SK-N-SH treated with all-trans-retinoic acid at 6 μM for 48 hours (cell line): ENCODE data around the gene MYDGF.

Experiments
- ATAC-seq: fragments of 200-7000 bp; cut with Tn5 transposase; 3 replicates; pipeline ENCODE4 v1.9.1; 2020; ENCODE audit warnings: mild to moderate bottlenecking, moderate library complexity
- ARNTL ChIP-seq: fragments of 450-650 bp; formaldehyde crosslinking; IDR thresholded peaks from 2 replicates; pipeline ENCODE4 v1.5.0; 2020; ENCODE audit warnings: low read depth, mild to moderate bottlenecking, moderate library complexity, borderline replicate concordance
- BACH2 ChIP-seq: fragments of 250-450 bp; sonication (Bioruptor Pico); IDR thresholded peaks from 2 replicates; pipeline ENCODE4 v1.9.0; 2021; ENCODE audit warnings: mild to moderate bottlenecking, borderline replicate concordance
- ESRRG ChIP-seq: fragments of 250-450 bp; sonication (Bioruptor Pico); IDR thresholded peaks from 2 replicates; pipeline ENCODE4 v1.6.1; 2021; ENCODE audit warnings: mild to moderate bottlenecking
- GLIS3 ChIP-seq: fragments of 250-450 bp; sonication (Bioruptor Pico); IDR thresholded peaks from 2 replicates; pipeline ENCODE4 v1.5.0; 2020; ENCODE audit warnings: mild to moderate bottlenecking, moderate library complexity
- OSR1 ChIP-seq: fragments of 250-450 bp; sonication (Bioruptor Pico); IDR thresholded peaks from 2 replicates; pipeline ENCODE4 v1.8.0; 2022; ENCODE audit warnings: moderate library complexity, mild to moderate bottlenecking, inconsistent platforms
- PPARA ChIP-seq: fragments of 250-450 bp; sonication (Bioruptor Pico); IDR thresholded peaks from 2 replicates; pipeline ENCODE4 v1.5.0; 2020; ENCODE audit warnings: mild to moderate bottlenecking, borderline replicate concordance
- RARB ChIP-seq: fragments of 250-450 bp; sonication (Bioruptor Pico); IDR thresholded peaks from 2 replicates; pipeline ENCODE4 v1.8.0; 2021; ENCODE audit warnings: mild to moderate bottlenecking, moderate library complexity
- SNAI2 ChIP-seq: fragments of 250-450 bp; sonication (Bioruptor Pico); IDR thresholded peaks from 2 replicates; pipeline ENCODE4 v1.5.0; 2020; ENCODE audit warnings: mild to moderate bottlenecking, moderate library complexity
- TCF4 ChIP-seq: fragments of 250-450 bp; sonication (Bioruptor Pico); IDR thresholded peaks from 2 replicates; pipeline ENCODE4 v1.8.0; 2021; ENCODE audit warnings: mild to moderate bottlenecking, moderate library complexity, borderline replicate concordance
- ZC3H10 ChIP-seq: fragments of 250-450 bp; sonication (Bioruptor Pico); IDR thresholded peaks from 2 replicates; pipeline ENCODE4 v1.5.1; 2021; ENCODE audit warnings: mild to moderate bottlenecking, moderate library complexity
- ZFP30 ChIP-seq: fragments of 450-650 bp; formaldehyde crosslinking; IDR thresholded peaks from 2 replicates; pipeline ENCODE4 v1.5.0; 2022; ENCODE audit warnings: mild to moderate bottlenecking, moderate library complexity
- ZNF565 ChIP-seq: fragments of 450-650 bp; formaldehyde crosslinking; conservative IDR thresholded peaks from 2 replicates; pipeline ENCODE4 v1.5.0; 2020; ENCODE audit warnings: low read depth, mild to moderate bottlenecking, moderate library complexity
- ZNF70 ChIP-seq: fragments of 450-650 bp; formaldehyde crosslinking; IDR thresholded peaks from 2 replicates; pipeline ENCODE4 v1.5.0; 2020; ENCODE audit warnings: mild to moderate bottlenecking, moderate library complexity
- ZNF8 ChIP-seq: fragments of 450-650 bp; formaldehyde crosslinking; IDR thresholded peaks from 2 replicates; pipeline ENCODE4 v1.5.0; 2020; ENCODE audit warnings: mild to moderate bottlenecking, moderate library complexity
- TF ChIP-seq, protein P1 (sequence below): fragments of 250-450 bp; sonication (Bioruptor Pico); IDR thresholded peaks from 2 replicates; pipeline ENCODE4 v1.5.0; 2020; ENCODE audit warnings: mild to moderate bottlenecking, moderate library complexity
- TF ChIP-seq, protein P2 (sequence below): fragments of 250-450 bp; sonication (Bioruptor Pico); IDR thresholded peaks from 2 replicates; pipeline ENCODE4 v1.5.1; 2021; ENCODE audit warnings: mild to moderate bottlenecking, moderate library complexity
- TF ChIP-seq, protein P3 (sequence below): fragments of 250-450 bp; sonication (Bioruptor Pico); IDR thresholded peaks from 2 replicates; pipeline ENCODE4 v1.5.1; 2020; ENCODE audit warnings: low read depth, mild to moderate bottlenecking, moderate library complexity
- TF ChIP-seq, protein P4 (sequence below): fragments of 250-450 bp; sonication (Bioruptor Pico); IDR thresholded peaks from 2 replicates; pipeline ENCODE4 v1.8.0; 2021; ENCODE audit warnings: low read depth, mild to moderate bottlenecking, moderate library complexity, borderline replicate concordance
- TF ChIP-seq, protein P5 (sequence below): fragments of 250-450 bp; sonication (Bioruptor Pico); IDR thresholded peaks from 2 replicates; pipeline ENCODE4 v1.8.0; 2020; ENCODE audit warnings: mild to moderate bottlenecking, moderate library complexity, borderline replicate concordance

MYDGF gene

DNA sequence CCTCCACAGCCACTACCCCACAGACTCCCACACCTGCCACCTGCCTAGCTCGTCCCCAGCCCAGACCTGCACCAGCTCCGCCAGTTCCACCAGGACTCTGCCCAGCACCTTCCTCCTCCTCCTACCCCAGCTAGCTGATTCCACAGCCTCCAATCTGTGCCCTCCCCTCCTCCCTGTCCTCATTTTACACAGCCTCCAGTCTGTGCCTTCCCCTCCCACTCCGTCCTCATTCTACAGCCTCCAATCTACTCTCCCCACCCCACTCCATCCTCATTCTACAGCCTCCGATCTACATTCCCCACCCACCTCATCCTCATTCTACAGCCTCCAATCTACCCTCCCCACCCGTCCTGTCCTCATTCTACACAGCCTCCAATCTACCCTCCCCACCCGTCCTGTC, 7.3 kb downstream of the MYDGF start:
- no peak for ATAC-seq
- TF ChIP-seq GLIS3 (CRISPR knock-in tag) = no peak
- TF ChIP-seq, protein P1, sequence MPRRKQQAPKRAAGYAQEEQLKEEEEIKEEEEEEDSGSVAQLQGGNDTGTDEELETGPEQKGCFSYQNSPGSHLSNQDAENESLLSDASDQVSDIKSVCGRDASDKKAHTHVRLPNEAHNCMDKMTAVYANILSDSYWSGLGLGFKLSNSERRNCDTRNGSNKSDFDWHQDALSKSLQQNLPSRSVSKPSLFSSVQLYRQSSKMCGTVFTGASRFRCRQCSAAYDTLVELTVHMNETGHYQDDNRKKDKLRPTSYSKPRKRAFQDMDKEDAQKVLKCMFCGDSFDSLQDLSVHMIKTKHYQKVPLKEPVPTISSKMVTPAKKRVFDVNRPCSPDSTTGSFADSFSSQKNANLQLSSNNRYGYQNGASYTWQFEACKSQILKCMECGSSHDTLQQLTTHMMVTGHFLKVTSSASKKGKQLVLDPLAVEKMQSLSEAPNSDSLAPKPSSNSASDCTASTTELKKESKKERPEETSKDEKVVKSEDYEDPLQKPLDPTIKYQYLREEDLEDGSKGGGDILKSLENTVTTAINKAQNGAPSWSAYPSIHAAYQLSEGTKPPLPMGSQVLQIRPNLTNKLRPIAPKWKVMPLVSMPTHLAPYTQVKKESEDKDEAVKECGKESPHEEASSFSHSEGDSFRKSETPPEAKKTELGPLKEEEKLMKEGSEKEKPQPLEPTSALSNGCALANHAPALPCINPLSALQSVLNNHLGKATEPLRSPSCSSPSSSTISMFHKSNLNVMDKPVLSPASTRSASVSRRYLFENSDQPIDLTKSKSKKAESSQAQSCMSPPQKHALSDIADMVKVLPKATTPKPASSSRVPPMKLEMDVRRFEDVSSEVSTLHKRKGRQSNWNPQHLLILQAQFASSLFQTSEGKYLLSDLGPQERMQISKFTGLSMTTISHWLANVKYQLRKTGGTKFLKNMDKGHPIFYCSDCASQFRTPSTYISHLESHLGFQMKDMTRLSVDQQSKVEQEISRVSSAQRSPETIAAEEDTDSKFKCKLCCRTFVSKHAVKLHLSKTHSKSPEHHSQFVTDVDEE (CRISPR knock-in tag) = no peak
- TF ChIP-seq, protein P2, sequence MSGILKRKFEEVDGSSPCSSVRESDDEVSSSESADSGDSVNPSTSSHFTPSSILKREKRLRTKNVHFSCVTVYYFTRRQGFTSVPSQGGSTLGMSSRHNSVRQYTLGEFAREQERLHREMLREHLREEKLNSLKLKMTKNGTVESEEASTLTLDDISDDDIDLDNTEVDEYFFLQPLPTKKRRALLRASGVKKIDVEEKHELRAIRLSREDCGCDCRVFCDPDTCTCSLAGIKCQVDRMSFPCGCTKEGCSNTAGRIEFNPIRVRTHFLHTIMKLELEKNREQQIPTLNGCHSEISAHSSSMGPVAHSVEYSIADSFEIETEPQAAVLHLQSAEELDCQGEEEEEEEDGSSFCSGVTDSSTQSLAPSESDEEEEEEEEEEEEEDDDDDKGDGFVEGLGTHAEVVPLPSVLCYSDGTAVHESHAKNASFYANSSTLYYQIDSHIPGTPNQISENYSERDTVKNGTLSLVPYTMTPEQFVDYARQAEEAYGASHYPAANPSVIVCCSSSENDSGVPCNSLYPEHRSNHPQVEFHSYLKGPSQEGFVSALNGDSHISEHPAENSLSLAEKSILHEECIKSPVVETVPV (CRISPR knock-in tag) = no peak
- TF ChIP-seq ZNF70 (CRISPR knock-in tag) = no peak
- TF ChIP-seq BACH2 (CRISPR knock-in tag) = no peak
- TF ChIP-seq RARB (CRISPR knock-in tag) = no peak
- TF ChIP-seq ZNF565 (CRISPR knock-in tag) = no peak
- TF ChIP-seq, protein P3, sequence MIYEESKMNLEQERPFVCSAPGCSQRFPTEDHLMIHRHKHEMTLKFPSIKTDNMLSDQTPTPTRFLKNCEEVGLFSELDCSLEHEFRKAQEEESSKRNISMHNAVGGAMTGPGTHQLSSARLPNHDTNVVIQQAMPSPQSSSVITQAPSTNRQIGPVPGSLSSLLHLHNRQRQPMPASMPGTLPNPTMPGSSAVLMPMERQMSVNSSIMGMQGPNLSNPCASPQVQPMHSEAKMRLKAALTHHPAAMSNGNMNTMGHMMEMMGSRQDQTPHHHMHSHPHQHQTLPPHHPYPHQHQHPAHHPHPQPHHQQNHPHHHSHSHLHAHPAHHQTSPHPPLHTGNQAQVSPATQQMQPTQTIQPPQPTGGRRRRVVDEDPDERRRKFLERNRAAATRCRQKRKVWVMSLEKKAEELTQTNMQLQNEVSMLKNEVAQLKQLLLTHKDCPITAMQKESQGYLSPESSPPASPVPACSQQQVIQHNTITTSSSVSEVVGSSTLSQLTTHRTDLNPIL = no peak
- TF ChIP-seq, protein P4, sequence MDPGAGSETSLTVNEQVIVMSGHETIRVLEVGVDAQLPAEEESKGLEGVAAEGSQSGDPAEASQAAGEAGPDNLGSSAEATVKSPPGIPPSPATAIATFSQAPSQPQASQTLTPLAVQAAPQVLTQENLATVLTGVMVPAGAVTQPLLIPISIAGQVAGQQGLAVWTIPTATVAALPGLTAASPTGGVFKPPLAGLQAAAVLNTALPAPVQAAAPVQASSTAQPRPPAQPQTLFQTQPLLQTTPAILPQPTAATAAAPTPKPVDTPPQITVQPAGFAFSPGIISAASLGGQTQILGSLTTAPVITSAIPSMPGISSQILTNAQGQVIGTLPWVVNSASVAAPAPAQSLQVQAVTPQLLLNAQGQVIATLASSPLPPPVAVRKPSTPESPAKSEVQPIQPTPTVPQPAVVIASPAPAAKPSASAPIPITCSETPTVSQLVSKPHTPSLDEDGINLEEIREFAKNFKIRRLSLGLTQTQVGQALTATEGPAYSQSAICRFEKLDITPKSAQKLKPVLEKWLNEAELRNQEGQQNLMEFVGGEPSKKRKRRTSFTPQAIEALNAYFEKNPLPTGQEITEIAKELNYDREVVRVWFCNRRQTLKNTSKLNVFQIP (CRISPR knock-in tag) = no peak
- TF ChIP-seq PPARA = no peak
- TF ChIP-seq, protein P5, sequence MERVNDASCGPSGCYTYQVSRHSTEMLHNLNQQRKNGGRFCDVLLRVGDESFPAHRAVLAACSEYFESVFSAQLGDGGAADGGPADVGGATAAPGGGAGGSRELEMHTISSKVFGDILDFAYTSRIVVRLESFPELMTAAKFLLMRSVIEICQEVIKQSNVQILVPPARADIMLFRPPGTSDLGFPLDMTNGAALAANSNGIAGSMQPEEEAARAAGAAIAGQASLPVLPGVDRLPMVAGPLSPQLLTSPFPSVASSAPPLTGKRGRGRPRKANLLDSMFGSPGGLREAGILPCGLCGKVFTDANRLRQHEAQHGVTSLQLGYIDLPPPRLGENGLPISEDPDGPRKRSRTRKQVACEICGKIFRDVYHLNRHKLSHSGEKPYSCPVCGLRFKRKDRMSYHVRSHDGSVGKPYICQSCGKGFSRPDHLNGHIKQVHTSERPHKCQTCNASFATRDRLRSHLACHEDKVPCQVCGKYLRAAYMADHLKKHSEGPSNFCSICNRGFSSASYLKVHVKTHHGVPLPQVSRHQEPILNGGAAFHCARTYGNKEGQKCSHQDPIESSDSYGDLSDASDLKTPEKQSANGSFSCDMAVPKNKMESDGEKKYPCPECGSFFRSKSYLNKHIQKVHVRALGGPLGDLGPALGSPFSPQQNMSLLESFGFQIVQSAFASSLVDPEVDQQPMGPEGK (CRISPR knock-in tag) = no peak
- no peak for TF ChIP-seq SNAI2
- no peak for TF ChIP-seq OSR1

DNA sequence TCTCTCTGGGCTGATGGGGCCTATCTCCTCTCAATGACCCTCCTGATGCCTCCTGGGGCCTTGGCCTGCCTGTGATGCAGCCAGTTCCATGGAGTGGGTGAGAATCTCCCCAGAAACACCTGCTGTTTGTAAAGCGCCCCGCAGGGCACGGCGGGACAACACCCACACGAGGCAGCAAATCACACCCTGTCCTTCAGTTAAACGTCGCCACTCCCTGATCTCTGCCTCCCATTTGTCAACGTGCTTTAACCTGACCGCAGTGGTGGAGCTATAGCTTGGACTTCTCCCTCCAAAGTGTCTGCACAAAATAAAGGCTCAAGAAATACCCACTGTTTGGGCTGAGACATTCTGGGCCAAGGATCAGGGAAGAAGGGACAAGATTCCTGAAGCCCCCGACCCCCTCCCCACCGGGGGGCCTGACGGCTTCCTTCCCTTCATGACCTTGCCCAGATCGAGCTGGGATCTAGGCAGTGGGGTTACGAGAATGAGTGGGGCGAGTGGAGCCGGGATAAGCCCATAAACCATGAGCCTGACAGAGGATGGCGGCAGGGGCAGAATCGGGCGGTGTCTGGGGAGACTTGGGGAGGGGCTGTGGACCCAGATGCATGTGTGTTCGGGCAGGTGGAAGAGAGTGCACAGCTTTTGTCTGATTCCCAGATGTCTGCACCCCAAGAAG, 8.0 kb downstream of the MYDGF start:
- no peak for ATAC-seq
- TF ChIP-seq ZNF565 (CRISPR knock-in tag) = no peak
- TF ChIP-seq, protein P5 (CRISPR knock-in tag) = no peak

DNA sequence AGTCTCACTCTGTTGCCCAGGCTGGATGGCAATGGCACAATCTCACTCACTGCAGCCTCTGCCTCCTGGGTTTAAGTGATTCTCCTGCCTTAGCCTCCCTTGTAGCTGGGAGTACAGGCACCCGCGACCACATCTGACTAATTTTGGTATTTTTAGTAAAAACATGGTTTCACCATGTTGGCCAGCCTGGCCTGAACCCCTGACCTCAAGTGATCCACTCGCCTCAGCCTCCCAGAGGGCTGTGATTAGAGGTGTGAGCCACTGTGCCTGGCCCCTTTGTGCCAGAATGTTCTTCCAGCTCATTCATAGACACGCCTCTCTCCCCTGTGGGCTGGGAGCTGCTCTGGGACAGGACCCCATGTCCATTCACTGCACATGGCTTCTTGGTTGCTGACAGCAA, 9.1 kb downstream of the MYDGF start:
- no peak for TF ChIP-seq ZNF8 (CRISPR knock-in tag)
- TF ChIP-seq, protein P2 (CRISPR knock-in tag) = no peak
- TF ChIP-seq ARNTL (CRISPR knock-in tag) = no peak
- TF ChIP-seq PPARA = no peak
- no peak for TF ChIP-seq ESRRG (CRISPR knock-in tag)
- TF ChIP-seq ZC3H10 (CRISPR knock-in tag) = no peak
- TF ChIP-seq SNAI2 = no peak
- TF ChIP-seq ZFP30 = no peak
- TF ChIP-seq ZNF565 (CRISPR knock-in tag) = no peak
- TF ChIP-seq TCF4 (CRISPR knock-in tag) = no peak
- no peak for ATAC-seq
